ENCODE data around the gene RNH1. TPM values are rescaled to one million over a fixed set of nuclear protein-coding genes. Genes with fewer than 3 reads are reported as not detected.

The RNH1 gene
- total RNA-seq, 4 donors from 2014 or later: 243 to 354 (median 264) TPM

- H3K4me1 ChIP-seq: peaks cover 0 to 51% (median 30%) of the 10 kb centered on the region in 3 donors
- H3K27me3 ChIP-seq: peaks cover 27% of the 10 kb centered on the region
- no peak for ATAC-seq
- peak within 1 kb of the TSS in 1 of 2 donors; percentile 87 for H3K4me3 ChIP-seq
- H3K36me3 ChIP-seq: peaks cover 0 to 20% of the 10 kb centered on the region in 2 donors
- peak within 1 kb of the TSS in 3 of 4 donors; percentile 26 to 89 (median 28) for H3K27ac ChIP-seq
- no CpG with 5 or more reads among the region's 93 CpGs for WGBS, 2 donors (ENCODE audit: low coverage in 1 of 2)
- H3K9me3 ChIP-seq: no peaks in the 10 kb centered on the region
- no peak for TF ChIP-seq CTCF (IDR thresholded peaks at IDR 0.05)
These were observed 30.0 kb upstream of the RNH1 start, which contains the start of gene LRRC56 for GRCh38 chr11:536841-537621. TSS of gene LRRC56 (plus strand) at chr11:537527. CDS start at chr11:540685, 3,158 bp downstream.

GRCh38 chr11:535519-536454, 28.7 kb upstream of the RNH1 start, which contains the start of gene HRAS:
TSS of gene HRAS (minus strand) at chr11:535576.
- Histone ChIP-seq H3K9me3 (no peaks in the 10 kb centered on the region), H3K27ac (peak within 1 kb of the TSS; percentile 16 to 90 (median 86)), H3K4me3 (peak within 1 kb of the TSS; percentile 87 to 88), H3K27me3 (peaks cover 27% of the 10 kb centered on the region), H3K4me1 (peaks cover 0 to 51% (median 30%) of the 10 kb centered on the region in 3 donors), H3K36me3 (peaks cover 0 to 32% of the 10 kb centered on the region in 2 donors)
- peak; percentile 95 for ATAC-seq
- 0% methylated on average over 1 of the region's 97 CpGs; no CpG with 5 or more reads in 1 of the 2 donors for WGBS, 2 donors (ENCODE audit: low coverage in 1 of 2)
- TF ChIP-seq CTCF (IDR thresholded peaks at IDR 0.05): peak in 1 of 4 experiments; percentile 9
- TF ChIP-seq POLR2AphosphoS5 (IDR thresholded peaks at IDR 0.05): peak; percentile 46
- peak; percentile 35 to 41 for TF ChIP-seq POLR2A (IDR thresholded peaks at IDR 0.05)
- TF ChIP-seq EP300 (IDR thresholded peaks at IDR 0.05): no peak

- no peaks in the 10 kb centered on the region for H3K9me3 ChIP-seq
- peaks cover 0 to 51% (median 30%) of the 10 kb centered on the region in 3 donors for H3K4me1 ChIP-seq
- WGBS, 2 donors (ENCODE audit: low coverage in 1 of 2): no CpG with 5 or more reads among the region's 56 CpGs
- H3K36me3 ChIP-seq: peaks cover 0 to 34% of the 10 kb centered on the region in 2 donors
- H3K27ac ChIP-seq: peak overlapping the region in 3 of 4 donors; percentile 77 to 90 (median 89)
- peak; percentile 27 for ATAC-seq
- peaks cover 20% of the 10 kb centered on the region for H3K27me3 ChIP-seq
- peak overlapping the region; percentile 87 to 88 for H3K4me3 ChIP-seq
- no peak for TF ChIP-seq POLR2A (IDR thresholded peaks at IDR 0.05)
- no peak for TF ChIP-seq CTCF (IDR thresholded peaks at IDR 0.05)
- TF ChIP-seq EP300 (IDR thresholded peaks at IDR 0.05): no peak
- TF ChIP-seq POLR2AphosphoS5 (IDR thresholded peaks at IDR 0.05): no peak
These were observed 28.1 kb upstream of the RNH1 start for GRCh38 chr11:535210-535518.

GRCh38 chr11:534396-535209, 27.6 kb upstream of the RNH1 start:
- 40% methylated on average over 5 of the region's 66 CpGs; no CpG with 5 or more reads in 1 of the 2 donors for WGBS, 2 donors (ENCODE audit: low coverage in 1 of 2)
- ATAC-seq: peak; percentile 4
- no peak for TF ChIP-seq POLR2A (IDR thresholded peaks at IDR 0.05)
- no peak for TF ChIP-seq CTCF (IDR thresholded peaks at IDR 0.05)
- no peak for TF ChIP-seq POLR2AphosphoS5 (IDR thresholded peaks at IDR 0.05)
- TF ChIP-seq EP300 (IDR thresholded peaks at IDR 0.05): no peak
- Histone ChIP-seq H3K9me3 (no peaks in the 10 kb centered on the region), H3K27ac (peak overlapping the region in 3 of 4 donors; percentile 77 to 90 (median 89)), H3K4me3 (peak overlapping the region; percentile 87 to 88), H3K36me3 (peaks cover 0 to 39% of the 10 kb centered on the region in 2 donors), H3K4me1 (peaks cover 0 to 51% (median 30%) of the 10 kb centered on the region in 3 donors), H3K27me3 (peaks cover 17% of the 10 kb centered on the region)
